ENCODE measurements around the gene SEPTIN12. TPM values are rescaled to one million over a fixed set of nuclear protein-coding genes. Genes with fewer than 3 reads are reported as not detected.

The SEPTIN12 gene
- total RNA-seq, 4 donors from 2014 or later = 1.7 TPM; not detected in 3

- Histone ChIP-seq H3K27ac (replicated peaks in 1 of 4) (no peak overlapping the region), H3K4me3 (no peak overlapping the region), H3K36me3 (peaks cover 49 to 96% (median 88%) of the 10 kb centered on the region in 4 donors), H3K4me1 (peaks cover 15 to 26% (median 22%) of the 10 kb centered on the region in 4 donors), H3K27me3 (no peaks in the 10 kb centered on the region), H3K9me3 (no peaks in the 10 kb centered on the region)
- no peak for TF ChIP-seq POLR2A (IDR thresholded peaks at IDR 0.05; ENCODE audit: low read depth)
- WGBS = 95% methylated on average over 8 of the region's 8 CpGs
- no peak for DNase-seq (ENCODE audit: extremely low spot score)
- intact Hi-C loops (cut with DNase I) = no loop called here
These were observed 43.5 kb upstream of the SEPTIN12 start for GRCh38 chr16:4831616-4832015.

GRCh38 chr16:4830408-4830807 is 42.3 kb upstream of the SEPTIN12 start:
- 94% methylated on average over 7 of the region's 7 CpGs for WGBS
- DNase-seq (ENCODE audit: extremely low spot score) = no peak
- H3K9me3 ChIP-seq = no peaks in the 10 kb centered on the region
- no peak overlapping the region for H3K4me3 ChIP-seq
- no peaks in the 10 kb centered on the region for H3K27me3 ChIP-seq
- TF ChIP-seq POLR2A (IDR thresholded peaks at IDR 0.05; ENCODE audit: low read depth) (no peak), EP300 (IDR thresholded peaks at IDR 0.05) (no peak), CTCF (IDR thresholded peaks at IDR 0.05) (no peak), POLR2AphosphoS5 (IDR thresholded peaks at IDR 0.05) (no peak)
- H3K4me1 ChIP-seq = peaks cover 17 to 37% (median 25%) of the 10 kb centered on the region in 4 donors
- intact Hi-C loops (cut with DNase I) = no loop called here
- peaks cover 49 to 96% (median 85%) of the 10 kb centered on the region in 4 donors for H3K36me3 ChIP-seq
- H3K27ac ChIP-seq (replicated peaks in 1 of 4) = no peak overlapping the region

GRCh38 chr16:4828567-4829321 is 40.6 kb upstream of the SEPTIN12 start:
- intact Hi-C loops (cut with DNase I) = no loop called here
- Histone ChIP-seq H3K27me3 (no peaks in the 10 kb centered on the region), H3K4me1 (peaks cover 16 to 45% (median 19%) of the 10 kb centered on the region in 4 donors), H3K36me3 (peaks cover 62 to 96% (median 91%) of the 10 kb centered on the region in 4 donors), H3K9me3 (no peaks in the 10 kb centered on the region), H3K27ac (replicated peaks in 1 of 4) (no peak overlapping the region), H3K4me3 (no peak overlapping the region)
- TF ChIP-seq EP300 (IDR thresholded peaks at IDR 0.05) (no peak), CTCF (IDR thresholded peaks at IDR 0.05) (no peak), POLR2AphosphoS5 (IDR thresholded peaks at IDR 0.05) (no peak)
- DNase-seq (ENCODE audit: extremely low spot score) = no peak
- WGBS = 92% methylated on average over 11 of the region's 11 CpGs

GRCh38 chr16:4826980-4827379 is 38.8 kb upstream of the SEPTIN12 start:
- H3K4me1 ChIP-seq = peaks cover 14 to 45% (median 16%) of the 10 kb centered on the region in 4 donors
- 54% methylated on average over 9 of the region's 10 CpGs for WGBS
- no peaks in the 10 kb centered on the region for H3K27me3 ChIP-seq
- intact Hi-C loops (cut with DNase I) = no loop called here
- H3K4me3 ChIP-seq = no peak overlapping the region
- H3K9me3 ChIP-seq = no peaks in the 10 kb centered on the region
- H3K36me3 ChIP-seq = peaks cover 67 to 100% (median 96%) of the 10 kb centered on the region in 4 donors
- H3K27ac ChIP-seq (replicated peaks in 1 of 4) = peak overlapping the region in 3 of 4 donors; percentile 24 to 34 (median 33)
- TF ChIP-seq POLR2A (IDR thresholded peaks at IDR 0.05; ENCODE audit: low read depth) = no peak
- no peak for DNase-seq (ENCODE audit: extremely low spot score)

- intact Hi-C loops (cut with DNase I) = no loop called here
- Histone ChIP-seq H3K4me3 (no peak overlapping the region), H3K36me3 (peaks cover 66 to 100% (median 96%) of the 10 kb centered on the region in 4 donors), H3K27ac (replicated peaks in 1 of 4) (peak overlapping the region in 1 of 4 donors; percentile 34), H3K4me1 (peaks cover 14 to 45% (median 16%) of the 10 kb centered on the region in 4 donors), H3K27me3 (no peaks in the 10 kb centered on the region), H3K9me3 (no peaks in the 10 kb centered on the region)
- TF ChIP-seq POLR2A (IDR thresholded peaks at IDR 0.05; ENCODE audit: low read depth) (no peak), EP300 (IDR thresholded peaks at IDR 0.05) (no peak), POLR2AphosphoS5 (IDR thresholded peaks at IDR 0.05) (no peak), CTCF (IDR thresholded peaks at IDR 0.05) (no peak)
- WGBS = 98% methylated on average over 4 of the region's 4 CpGs
- no peak for DNase-seq (ENCODE audit: extremely low spot score)
These were observed 38.4 kb upstream of the SEPTIN12 start for GRCh38 chr16:4826526-4826925.

Data from esophagus muscularis mucosa (tissue), 4 donors.